ENCODE results near the gene NAALADL2.

GRCh38 chr3:175389560-175389959 is 530.4 kb downstream of the NAALADL2 start:
- TF ChIP-seq CTCF (IDR thresholded peaks at IDR 0.05) (no peak), ZFX (IDR thresholded peaks at IDR 0.05; ENCODE audit: borderline replicate concordance) (no peak)
